COR-L47 (cell line): ENCODE results near the gene SFXN2.
"Not testable (repeated sequence)": the region's sequence is repeated elsewhere in the genome, so short reads cannot be mapped to it uniquely, and the experiment has no call there.

ENCODE experiments used
- DNase-seq: peaks from one replicate; lab custom pipeline; 2025; lab: John Stamatoyannopoulos, UW

Gene SFXN2

GRCh38 chr10:102753718-102754117, 39.3 kb downstream of the SFXN2 start:
- DNase-seq, result no peak

- no peak for DNase-seq
Observed at GRCh38 chr10:102757323-102757722, 42.9 kb downstream of the SFXN2 start.

- DNase-seq, result no peak
Observed at GRCh38 chr10:102758240-102758932, 44.0 kb downstream of the SFXN2 start.

GRCh38 chr10:102758933-102759262, 44.5 kb downstream of the SFXN2 start:
- DNase-seq, result not testable (repeated sequence)

GRCh38 chr10:102759497-102760210, 45.2 kb downstream of the SFXN2 start:
- DNase-seq, result no peak

GRCh38 chr10:102761981-102762380, 47.5 kb downstream of the SFXN2 start:
- no peak for DNase-seq

- DNase-seq, result no peak
Observed at GRCh38 chr10:102762401-102763015, 48.1 kb downstream of the SFXN2 start.

- DNase-seq, result no peak
Observed at GRCh38 chr10:102763037-102763607, 48.7 kb downstream of the SFXN2 start.

- no peak for DNase-seq
Observed at GRCh38 chr10:102764470-102765161, 50.2 kb downstream of the SFXN2 start.

GRCh38 chr10:102765336-102765735, 50.9 kb downstream of the SFXN2 start:
- DNase-seq, result no peak

- no peak for DNase-seq
Observed at GRCh38 chr10:102767428-102768160, 53.2 kb downstream of the SFXN2 start.

- DNase-seq, result no peak
Observed at GRCh38 chr10:102769375-102770107, 55.1 kb downstream of the SFXN2 start.

- DNase-seq, result no peak
Observed at GRCh38 chr10:102770108-102770482, 55.7 kb downstream of the SFXN2 start.

GRCh38 chr10:102770792-102771191, 56.4 kb downstream of the SFXN2 start:
- DNase-seq, result no peak

- no peak for DNase-seq
Observed at GRCh38 chr10:102773320-102773719, 58.9 kb downstream of the SFXN2 start.

GRCh38 chr10:102773986-102774385, 59.5 kb downstream of the SFXN2 start:
- no peak for DNase-seq

- DNase-seq, result no peak
Observed at GRCh38 chr10:102775201-102775934, 60.9 kb downstream of the SFXN2 start.

- no peak for DNase-seq
Observed at GRCh38 chr10:102775935-102776669, 61.7 kb downstream of the SFXN2 start.

- no peak for DNase-seq
Observed at GRCh38 chr10:102776779-102777456, 62.5 kb downstream of the SFXN2 start.
